ENCODE measurements around the gene CYRIA. TPM values are rescaled to one million over a fixed set of nuclear protein-coding genes. Genes with fewer than 3 reads are reported as not detected.

The CYRIA gene
- total RNA-seq: 10 to 100 TPM in 1 of 4 donors, 1 to 10 TPM in 3; 4.4 to 29.6 (median 8.1) TPM

- Histone ChIP-seq H3K27ac (peak within 1 kb of the TSS; percentile 76 to 82), H3K36me3 (no peaks in the 10 kb centered on the region), H3K4me1 (peaks cover 5 to 10% of the 10 kb centered on the region in 2 donors), H3K9me3 (no peaks in the 10 kb centered on the region), H3K27me3 (no peaks in the 10 kb centered on the region), H3K4me3 (peak within 1 kb of the TSS; percentile 59 to 70)
- intact Hi-C loops (cut with DNase I; ENCODE audit: low total_unique reads): no loop called here
- peak; percentile 51 to 70 for DNase-seq
- TF ChIP-seq CTCF (IDR thresholded peaks at IDR 0.05) (no peak), POLR2A (IDR thresholded peaks at IDR 0.05) (no peak)
Measured at GRCh38 chr2:16665748-16666448, at the start of gene CYRIA. Gene CYRIA, minus strand, starts transcription at chr2:16665834. Its CDS starts 77,715 bp downstream, at chr2:16588119.

- Histone ChIP-seq H3K4me1 (no peaks in the 10 kb centered on the region), H3K27ac (no peak overlapping the region), H3K36me3 (no peaks in the 10 kb centered on the region), H3K9me3 (no peaks in the 10 kb centered on the region), H3K27me3 (no peaks in the 10 kb centered on the region), H3K4me3 (no peak overlapping the region)
- TF ChIP-seq POLR2A (IDR thresholded peaks at IDR 0.05) (no peak), CTCF (IDR thresholded peaks at IDR 0.05) (no peak)
- intact Hi-C loops (cut with DNase I; ENCODE audit: low total_unique reads): no loop called here
- DNase-seq: no peak
Measured at GRCh38 chr2:16713011-16713423, 47.4 kb upstream of the CYRIA start.

GRCh38 chr2:16709769-16710168, 44.1 kb upstream of the CYRIA start:
- DNase-seq: no peak
- Histone ChIP-seq H3K36me3 (no peaks in the 10 kb centered on the region), H3K27ac (no peak overlapping the region), H3K4me1 (no peaks in the 10 kb centered on the region), H3K4me3 (no peak overlapping the region), H3K9me3 (no peaks in the 10 kb centered on the region), H3K27me3 (no peaks in the 10 kb centered on the region)
- intact Hi-C loops (cut with DNase I; ENCODE audit: low total_unique reads): no loop called here
- TF ChIP-seq POLR2A (IDR thresholded peaks at IDR 0.05) (no peak), CTCF (IDR thresholded peaks at IDR 0.05) (no peak)

GRCh38 chr2:16708173-16708572, 42.5 kb upstream of the CYRIA start:
- H3K27me3 ChIP-seq: no peaks in the 10 kb centered on the region
- H3K36me3 ChIP-seq: no peaks in the 10 kb centered on the region
- no peak overlapping the region for H3K27ac ChIP-seq
- intact Hi-C loops (cut with DNase I; ENCODE audit: low total_unique reads): no loop called here
- DNase-seq: no peak
- no peak overlapping the region for H3K4me3 ChIP-seq
- no peaks in the 10 kb centered on the region for H3K9me3 ChIP-seq
- H3K4me1 ChIP-seq: no peaks in the 10 kb centered on the region
- TF ChIP-seq POLR2A (IDR thresholded peaks at IDR 0.05) (no peak), CTCF (IDR thresholded peaks at IDR 0.05) (no peak)

- Histone ChIP-seq H3K9me3 (no peaks in the 10 kb centered on the region), H3K4me1 (no peaks in the 10 kb centered on the region), H3K36me3 (no peaks in the 10 kb centered on the region), H3K27me3 (no peaks in the 10 kb centered on the region), H3K4me3 (no peak overlapping the region), H3K27ac (no peak overlapping the region)
- intact Hi-C loops (cut with DNase I; ENCODE audit: low total_unique reads): no loop called here
- no peak for TF ChIP-seq POLR2A (IDR thresholded peaks at IDR 0.05)
- DNase-seq: no peak
Measured at GRCh38 chr2:16707014-16707623, 41.5 kb upstream of the CYRIA start.
